ENCODE measurements around the gene PTGES.
"Not testable (repeated sequence)": the region's sequence is repeated elsewhere in the genome, so short reads cannot be mapped to it uniquely, and the experiment has no call there.

PTGES gene

DNA sequence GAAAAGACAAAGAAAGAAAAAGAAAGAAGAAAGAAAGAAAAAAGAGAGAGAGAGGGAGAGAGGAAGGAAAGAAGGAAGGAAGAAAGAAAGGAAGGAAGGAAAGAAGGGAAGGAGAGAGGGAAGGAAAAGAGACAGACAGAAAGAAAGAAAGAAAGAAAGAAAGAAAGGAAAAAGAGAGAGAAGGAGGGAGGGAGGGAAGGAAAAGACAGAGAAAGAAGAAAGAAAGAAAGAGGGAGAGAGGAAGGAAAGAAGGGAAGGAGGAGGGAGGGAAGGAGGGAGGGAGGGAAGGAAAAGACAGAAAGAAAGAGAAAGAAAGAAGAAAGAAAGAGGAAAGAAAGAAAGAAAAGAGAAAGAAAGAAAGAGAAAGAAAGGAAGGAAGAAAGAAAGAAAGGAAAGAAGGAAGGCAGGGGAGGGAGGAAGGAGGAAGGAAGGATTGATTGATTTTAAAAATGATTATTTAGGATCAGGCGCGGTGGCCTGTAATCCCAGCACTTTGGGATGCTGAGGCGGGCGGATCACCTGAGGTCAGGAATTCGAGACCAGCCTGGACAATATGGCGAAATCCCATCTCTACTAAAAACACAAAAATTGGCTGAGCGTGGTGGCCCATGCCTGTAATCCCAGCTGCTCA, 26.8 kb upstream of the PTGES start:
- no peak for DNase-seq (ENCODE audit: insufficient read length)
- TF ChIP-seq POLR2A (IDR thresholded peaks at IDR 0.05; ENCODE audit: low read depth, low read length) (no peak), TAF1 (IDR thresholded peaks at IDR 0.05; ENCODE audit: borderline replicate concordance, low read depth, low read length) (no peak), POLR2AphosphoS5 (IDR thresholded peaks at IDR 0.05; ENCODE audit: low read depth, low read length) (no peak)
- no peak for FAIRE-seq

GRCh38 chr9:129778469-129778868, 25.6 kb upstream of the PTGES start:
- DNase-seq (ENCODE audit: insufficient read length) (no peak), FAIRE-seq (no peak)
- TF ChIP-seq POLR2A (IDR thresholded peaks at IDR 0.05; ENCODE audit: low read depth, low read length) (no peak), POLR2AphosphoS5 (IDR thresholded peaks at IDR 0.05; ENCODE audit: low read depth, low read length) (no peak), TAF1 (IDR thresholded peaks at IDR 0.05; ENCODE audit: borderline replicate concordance, low read depth, low read length) (no peak)

DNA sequence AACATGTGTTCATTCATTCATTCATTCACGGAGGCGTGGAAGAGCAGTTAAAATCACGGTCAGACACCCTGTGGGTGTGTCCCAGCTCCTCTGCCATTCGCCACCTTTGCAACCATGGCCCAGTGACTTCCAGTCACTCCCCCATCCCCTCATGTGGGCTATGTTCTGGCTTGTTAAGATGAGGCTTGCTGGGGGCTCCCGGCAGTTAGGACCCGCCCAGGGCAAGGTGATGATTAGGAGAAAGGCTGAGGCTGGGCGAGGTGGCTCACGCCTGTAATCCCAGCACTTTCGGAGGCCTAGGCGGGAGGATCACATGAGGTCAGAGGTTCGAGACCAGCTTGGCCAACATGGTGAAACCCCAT, 24.9 kb upstream of the PTGES start:
- no peak for FAIRE-seq
- TF ChIP-seq POLR2AphosphoS5 (IDR thresholded peaks at IDR 0.05; ENCODE audit: low read depth, low read length) (no peak), POLR2A (IDR thresholded peaks at IDR 0.05; ENCODE audit: low read depth, low read length) (no peak), TAF1 (IDR thresholded peaks at IDR 0.05; ENCODE audit: borderline replicate concordance, low read depth, low read length) (no peak)
- DNase-seq (ENCODE audit: insufficient read length): no peak

- no peak for TF ChIP-seq POLR2A (IDR thresholded peaks at IDR 0.05; ENCODE audit: low read depth, low read length)
- TF ChIP-seq POLR2AphosphoS5 (IDR thresholded peaks at IDR 0.05; ENCODE audit: low read depth, low read length): no peak
- TF ChIP-seq TAF1 (IDR thresholded peaks at IDR 0.05; ENCODE audit: borderline replicate concordance, low read depth, low read length): no peak
- DNase-seq (ENCODE audit: insufficient read length): no peak
- FAIRE-seq: no peak
These were observed 24.3 kb upstream of the PTGES start for GRCh38 chr9:129776938-129777768.

DNA sequence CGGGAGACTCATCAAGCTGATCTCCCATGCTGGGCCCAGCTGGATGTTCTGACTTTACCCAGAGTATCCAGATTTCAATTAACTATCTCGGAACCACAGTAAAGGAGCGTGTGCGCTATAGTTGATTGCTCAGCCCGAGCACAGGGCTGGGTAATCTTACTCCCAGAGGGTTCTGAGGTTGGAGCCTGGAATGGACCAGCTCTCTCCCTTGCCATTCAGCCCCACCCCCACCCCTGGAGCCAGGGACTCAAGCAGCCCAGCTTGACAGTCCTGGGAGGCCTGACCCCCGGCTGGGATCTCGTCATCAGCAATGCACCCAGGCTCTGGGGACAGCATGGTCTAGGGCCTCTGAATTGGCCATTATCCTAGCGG, 23.7 kb upstream of the PTGES start:
- no peak for FAIRE-seq
- TF ChIP-seq TAF1 (IDR thresholded peaks at IDR 0.05; ENCODE audit: borderline replicate concordance, low read depth, low read length): no peak
- TF ChIP-seq POLR2AphosphoS5 (IDR thresholded peaks at IDR 0.05; ENCODE audit: low read depth, low read length): no peak
- TF ChIP-seq POLR2A (IDR thresholded peaks at IDR 0.05; ENCODE audit: low read depth, low read length): no peak
- no peak for DNase-seq (ENCODE audit: insufficient read length)

DNA sequence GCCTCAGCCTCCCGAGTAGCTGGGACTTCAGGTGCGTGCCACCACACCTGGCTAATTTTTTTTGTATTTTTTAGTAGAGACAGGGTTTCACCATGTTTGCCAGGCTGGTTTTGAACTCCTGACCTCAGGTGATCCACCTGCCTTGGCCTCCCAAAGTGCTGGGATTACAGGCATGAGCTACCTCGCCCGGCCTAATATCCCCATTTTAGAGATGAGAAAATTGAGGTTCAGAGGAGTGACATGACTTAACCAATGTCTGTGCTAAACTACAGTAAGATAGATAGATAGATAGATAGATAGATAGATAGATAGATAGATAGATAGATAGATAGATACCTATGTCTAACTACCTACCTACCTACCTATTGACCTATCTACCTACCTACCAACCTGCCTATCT, 23.3 kb upstream of the PTGES start:
- FAIRE-seq; DNase-seq (ENCODE audit: insufficient read length): not testable (repeated sequence)

- no peak for FAIRE-seq
- no peak for TF ChIP-seq POLR2AphosphoS5 (IDR thresholded peaks at IDR 0.05; ENCODE audit: low read depth, low read length)
- no peak for TF ChIP-seq POLR2A (IDR thresholded peaks at IDR 0.05; ENCODE audit: low read depth, low read length)
- TF ChIP-seq TAF1 (IDR thresholded peaks at IDR 0.05; ENCODE audit: borderline replicate concordance, low read depth, low read length): no peak
These were observed 22.6 kb upstream of the PTGES start for GRCh38 chr9:129775448-129775798.

DNA sequence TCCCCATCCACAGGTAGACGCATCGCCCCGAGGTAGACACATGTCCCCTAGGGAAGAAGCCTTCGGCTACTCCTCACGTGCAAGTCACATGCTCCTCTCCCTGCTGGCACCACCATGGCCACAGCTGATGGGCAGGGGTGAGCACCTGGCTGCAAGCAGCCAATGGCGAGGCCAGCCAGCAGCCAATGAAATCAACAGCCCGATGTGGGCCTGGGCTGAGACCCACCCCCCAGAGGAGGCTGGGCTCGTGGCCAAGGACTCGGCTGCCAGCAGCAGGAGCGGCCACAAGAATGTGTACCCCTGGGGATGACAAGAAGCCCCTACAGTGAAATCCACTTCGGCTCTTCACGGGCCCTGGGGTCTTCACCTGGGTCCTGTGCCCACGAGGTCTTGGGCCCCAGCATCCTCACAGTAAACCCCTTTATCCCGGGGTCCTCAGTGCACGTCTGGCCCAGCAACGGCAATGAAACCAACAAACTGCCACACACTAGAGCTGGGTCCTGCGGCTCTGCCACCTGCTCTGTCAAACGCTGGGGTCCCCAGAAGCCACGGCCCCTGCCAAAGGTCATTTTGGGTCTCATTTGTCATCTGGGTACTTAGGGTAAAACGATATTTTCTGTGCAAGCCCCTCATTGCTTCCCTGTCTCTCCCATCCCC, 22.1 kb upstream of the PTGES start:
- DNase-seq (ENCODE audit: insufficient read length): no peak
- FAIRE-seq: no peak
- TF ChIP-seq POLR2A (IDR thresholded peaks at IDR 0.05; ENCODE audit: low read depth, low read length): no peak
- TF ChIP-seq POLR2AphosphoS5 (IDR thresholded peaks at IDR 0.05; ENCODE audit: low read depth, low read length): no peak
- TF ChIP-seq TAF1 (IDR thresholded peaks at IDR 0.05; ENCODE audit: borderline replicate concordance, low read depth, low read length): no peak

More at GRCh38 chr9:129775448-129775798, 22.6 kb upstream of the PTGES start:
- DNase-seq (ENCODE audit: insufficient read length): no peak

- TF ChIP-seq TAF1 (IDR thresholded peaks at IDR 0.05; ENCODE audit: borderline replicate concordance, low read depth, low read length) (no peak), POLR2AphosphoS5 (IDR thresholded peaks at IDR 0.05; ENCODE audit: low read depth, low read length) (no peak), POLR2A (IDR thresholded peaks at IDR 0.05; ENCODE audit: low read depth, low read length) (no peak)
- DNase-seq (ENCODE audit: insufficient read length) (no peak), FAIRE-seq (no peak)
These were observed 20.6 kb upstream of the PTGES start for GRCh38 chr9:129773262-129774048.

DNA sequence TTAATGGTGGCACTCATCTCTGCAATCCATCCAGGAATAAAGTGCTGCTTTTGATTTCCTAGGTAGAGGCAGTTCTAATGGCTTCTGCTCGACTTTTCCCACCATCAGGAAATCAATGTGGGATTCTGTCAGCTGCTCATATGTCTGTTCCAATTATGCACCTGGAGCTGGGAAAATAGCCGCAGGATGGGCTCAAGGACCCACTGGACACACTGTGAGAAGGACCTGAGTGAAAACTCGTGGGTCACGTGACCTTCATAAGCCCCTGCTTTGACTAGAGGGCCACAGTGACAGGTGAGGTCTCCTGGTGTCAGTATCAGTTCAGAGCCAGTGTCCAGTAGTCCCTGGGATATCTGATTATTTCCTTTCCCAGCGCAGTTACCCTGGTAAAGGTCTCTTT, 17.9 kb upstream of the PTGES start:
- TF ChIP-seq TAF1 (IDR thresholded peaks at IDR 0.05; ENCODE audit: borderline replicate concordance, low read depth, low read length): no peak
- TF ChIP-seq POLR2A (IDR thresholded peaks at IDR 0.05; ENCODE audit: low read depth, low read length): no peak
- TF ChIP-seq POLR2AphosphoS5 (IDR thresholded peaks at IDR 0.05; ENCODE audit: low read depth, low read length): no peak
- no peak for FAIRE-seq
- DNase-seq (ENCODE audit: insufficient read length): no peak

GRCh38 chr9:129769669-129770068, 16.8 kb upstream of the PTGES start:
- TF ChIP-seq TAF1 (IDR thresholded peaks at IDR 0.05; ENCODE audit: borderline replicate concordance, low read depth, low read length): no peak
- TF ChIP-seq POLR2AphosphoS5 (IDR thresholded peaks at IDR 0.05; ENCODE audit: low read depth, low read length): no peak
- no peak for TF ChIP-seq POLR2A (IDR thresholded peaks at IDR 0.05; ENCODE audit: low read depth, low read length)
- DNase-seq (ENCODE audit: insufficient read length): no peak
- no peak for FAIRE-seq
